HEK293 (cell line): Measurements from ENCODE around the gene UQCC2.

Experiments used
- CTCF ChIA-PET: fragments of 350-600 bp; formaldehyde crosslinking; extraction: SDS; loops from one replicate; lab custom pipeline; 2021; ENCODE audit warnings: antibody characterized with exemption; lab: Yijun Ruan, JAX
- POLR2A ChIA-PET: fragments of 300-600 bp; formaldehyde crosslinking; extraction: SDS; loops from one replicate; lab custom pipeline; 2020; ENCODE audit warnings: antibody characterized with exemption, inconsistent platforms; lab: Yijun Ruan, JAX
- H3K27ac ChIP-seq: fragments of 200-500 bp; sonication (Bioruptor generic); 2 replicates; pipeline ENCODE4 v1.5.1; 2014; ENCODE audit warnings: low read depth, low read length, control low read depth, inconsistent platforms; ENCODE audit errors: extremely low read depth
- H3K36me3 ChIP-seq, 2 experiments: fragments of 200-500 bp in 1 of 2; sonication (Bioruptor generic) in 1 of 2; 1 replicate in 1 of 2; 2 replicates in 1 of 2; pipeline ENCODE4 v1.5.1; 2014 to 2017; ENCODE audit warnings: inconsistent platforms in 2 of 2, low read length in 2 of 2; ENCODE audit not compliant: control insufficient read depth in 2 of 2, insufficient read depth in 1 of 2
- H3K4me1 ChIP-seq: fragments of 200-500 bp; sonication (Bioruptor generic); 2 replicates; pipeline ENCODE4 v1.5.1; 2014; ENCODE audit warnings: mild to moderate bottlenecking, low read length, inconsistent platforms; ENCODE audit not compliant: control insufficient read depth, insufficient read depth
- H3K4me3 ChIP-seq: 2 replicates; pipeline ENCODE4 v1.5.1; 2011; ENCODE audit warnings: low read depth, mild to moderate bottlenecking, control low read depth, low read length, moderate library complexity
- H3K9me3 ChIP-seq: fragments of 200-500 bp; sonication (Bioruptor generic); 2 replicates; pipeline ENCODE4 v1.5.1; 2014; ENCODE audit warnings: low read depth, low read length, inconsistent platforms; ENCODE audit not compliant: control insufficient read depth, insufficient read depth
- GLI2 ChIP-seq: fragments of 450-650 bp; formaldehyde crosslinking; IDR thresholded peaks from 2 replicates; pipeline ENCODE4; 2017; ENCODE audit warnings: missing biosample characterization, missing genetic modification characterization, low read depth, borderline replicate concordance
- KLF1 ChIP-seq: fragments of 450-650 bp; formaldehyde crosslinking; IDR thresholded peaks from 2 replicates; pipeline ENCODE4 v1.5.1; 2016; ENCODE audit warnings: missing biosample characterization, missing genetic modification characterization
- KLF8 ChIP-seq: fragments of 450-650 bp; formaldehyde crosslinking; IDR thresholded peaks from 2 replicates; pipeline ENCODE4 v1.5.1; 2016; ENCODE audit warnings: missing biosample characterization, missing genetic modification characterization
- KLF9 ChIP-seq: fragments of 450-650 bp; formaldehyde crosslinking; IDR thresholded peaks from 2 replicates; pipeline ENCODE4 v1.5.1; 2016; ENCODE audit warnings: missing biosample characterization, missing genetic modification characterization, low read depth
- PRDM1 ChIP-seq: fragments of 450-650 bp; formaldehyde crosslinking; IDR thresholded peaks from 2 replicates; pipeline ENCODE4; 2016; ENCODE audit warnings: missing biosample characterization, missing genetic modification characterization
- SP3 ChIP-seq: fragments of 450-650 bp; formaldehyde crosslinking; IDR thresholded peaks from 2 replicates; pipeline ENCODE4 v1.5.1; 2016; ENCODE audit warnings: missing biosample characterization, missing genetic modification characterization
- ZIC2 ChIP-seq: fragments of 450-650 bp; formaldehyde crosslinking; IDR thresholded peaks from 2 replicates; pipeline ENCODE4 v1.5.1; 2016; ENCODE audit warnings: missing biosample characterization, missing genetic modification characterization
- ZNF10 ChIP-seq: fragments of 450-650 bp; formaldehyde crosslinking; IDR thresholded peaks from 2 replicates; pipeline ENCODE4 v1.5.1; 2017; ENCODE audit warnings: missing biosample characterization, missing genetic modification characterization
- ZNF114 ChIP-seq: fragments of 450-650 bp; formaldehyde crosslinking; IDR thresholded peaks from 2 replicates; pipeline ENCODE4 v1.5.0; 2017; ENCODE audit warnings: missing biosample characterization, missing genetic modification characterization
- ZNF248 ChIP-seq: fragments of 450-650 bp; formaldehyde crosslinking; IDR thresholded peaks from 2 replicates; pipeline ENCODE4 v1.5.1; 2017; ENCODE audit warnings: missing biosample characterization, missing genetic modification characterization
- ZNF350 ChIP-seq: fragments of 450-650 bp; formaldehyde crosslinking; IDR thresholded peaks from 2 replicates; pipeline ENCODE4 v1.5.0; 2017; ENCODE audit warnings: missing biosample characterization, mild to moderate bottlenecking, missing genetic modification characterization
- ZNF416 ChIP-seq: fragments of 450-650 bp; formaldehyde crosslinking; IDR thresholded peaks from 2 replicates; pipeline ENCODE4 v1.5.1; 2016; ENCODE audit warnings: missing biosample characterization, missing genetic modification characterization
- ZNF48 ChIP-seq: fragments of 450-650 bp; formaldehyde crosslinking; IDR thresholded peaks from 2 replicates; pipeline ENCODE4 v1.5.1; 2016; ENCODE audit warnings: missing biosample characterization, missing genetic modification characterization
- ZNF501 ChIP-seq: fragments of 450-650 bp; formaldehyde crosslinking; IDR thresholded peaks from 2 replicates; pipeline ENCODE4 v1.5.1; 2016; ENCODE audit warnings: missing biosample characterization, missing genetic modification characterization
- ZNF521 ChIP-seq: fragments of 450-650 bp; formaldehyde crosslinking; IDR thresholded peaks from 2 replicates; pipeline ENCODE4 v1.5.1; 2017; ENCODE audit warnings: missing biosample characterization, mild to moderate bottlenecking, missing genetic modification characterization
- ZNF660 ChIP-seq: fragments of 450-650 bp; IDR thresholded peaks from 2 replicates; pipeline ENCODE4 v1.5.1; 2018; ENCODE audit warnings: missing biosample characterization, mild to moderate bottlenecking, missing genetic modification characterization
- ZNF670 ChIP-seq: fragments of 450-650 bp; formaldehyde crosslinking; IDR thresholded peaks from 2 replicates; pipeline ENCODE4 v1.5.1; 2016; ENCODE audit warnings: missing biosample characterization, missing genetic modification characterization, low read depth
- ZNF776 ChIP-seq: fragments of 450-650 bp; formaldehyde crosslinking; IDR thresholded peaks from 2 replicates; pipeline ENCODE4 v1.5.0; 2017; ENCODE audit warnings: missing biosample characterization, missing genetic modification characterization, borderline replicate concordance
- ZXDB ChIP-seq: fragments of 450-650 bp; formaldehyde crosslinking; IDR thresholded peaks from 2 replicates; pipeline ENCODE4 v1.5.1; 2016; ENCODE audit warnings: missing biosample characterization, missing genetic modification characterization
- TF ChIP-seq, protein P1 (sequence below): fragments of 450-650 bp; formaldehyde crosslinking; IDR thresholded peaks from 2 replicates; pipeline ENCODE4 v1.5.1; 2016; ENCODE audit warnings: missing biosample characterization, missing genetic modification characterization
- TF ChIP-seq, protein P2 (sequence below): fragments of 450-650 bp; formaldehyde crosslinking; IDR thresholded peaks from 2 replicates; pipeline ENCODE4 v1.5.1; 2017; ENCODE audit warnings: missing biosample characterization, missing genetic modification characterization
- TF ChIP-seq, protein P3 (sequence below): fragments of 450-650 bp; formaldehyde crosslinking; IDR thresholded peaks from 2 replicates; pipeline ENCODE4 v1.5.1; 2017; ENCODE audit warnings: missing biosample characterization, missing genetic modification characterization
- TF ChIP-seq, protein P4 (sequence below): fragments of 450-650 bp; formaldehyde crosslinking; IDR thresholded peaks from 2 replicates; pipeline ENCODE4 v1.5.1; 2016; ENCODE audit warnings: missing biosample characterization, missing genetic modification characterization
- TF ChIP-seq, protein P5 (sequence below): fragments of 450-650 bp; formaldehyde crosslinking; IDR thresholded peaks from 2 replicates; pipeline ENCODE4 v1.5.1; 2016; ENCODE audit warnings: missing biosample characterization, missing genetic modification characterization

UQCC2 gene

DNA sequence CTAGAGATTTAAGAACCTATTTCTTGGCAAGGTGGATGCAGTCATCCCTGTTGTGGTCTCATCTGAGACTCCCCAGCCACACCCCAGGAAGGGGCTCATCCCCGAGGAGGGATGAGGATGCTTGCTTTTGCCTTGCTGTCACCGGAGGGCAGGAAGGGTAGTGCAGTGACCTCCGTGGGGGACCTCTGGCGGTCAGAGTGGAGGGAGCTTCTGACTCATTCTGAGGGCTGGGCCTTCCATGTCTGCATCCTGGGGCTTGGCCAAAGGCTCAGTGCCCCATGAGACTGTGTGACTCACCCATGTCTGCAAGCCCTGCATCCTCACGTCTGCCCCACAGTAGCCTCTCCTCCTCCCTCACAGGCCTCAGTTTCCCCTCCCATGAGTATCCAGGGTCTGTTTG lies 38.7 kb downstream of the UQCC2 start (continued):
- TF ChIP-seq, protein P1, sequence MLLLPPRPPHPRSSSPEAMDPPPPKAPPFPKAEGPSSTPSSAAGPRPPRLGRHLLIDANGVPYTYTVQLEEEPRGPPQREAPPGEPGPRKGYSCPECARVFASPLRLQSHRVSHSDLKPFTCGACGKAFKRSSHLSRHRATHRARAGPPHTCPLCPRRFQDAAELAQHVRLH (tag by site-specific recombination) = no peak
- TF ChIP-seq ZNF350 (no peak), ZNF501 (tag by site-specific recombination) (no peak), ZNF416 (no peak), ZIC2 (tag by site-specific recombination) (peak; percentile 43)
- TF ChIP-seq, all 188 proteins: peak for 8

DNA sequence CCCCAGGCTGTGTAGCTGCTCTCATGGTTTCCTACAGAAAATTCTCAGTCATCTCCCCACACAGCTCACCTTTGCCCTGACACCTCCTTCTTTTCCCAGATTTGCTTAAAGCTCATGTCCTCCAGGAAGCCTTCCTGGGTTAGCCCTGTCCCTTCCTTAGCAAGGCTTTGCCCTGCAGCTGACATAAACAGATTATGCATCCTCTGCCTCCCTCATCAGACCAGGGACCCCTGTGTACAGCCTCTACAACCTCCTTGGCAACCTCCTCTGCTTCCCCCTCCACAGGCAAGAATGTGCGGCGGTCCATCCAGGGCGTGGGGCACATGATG lies 39.8 kb downstream of the UQCC2 start:
- ChIA-PET POLR2A (no interaction called here), CTCF (interaction anchor here (0.6 to 3.0 kb wide), 7 partner anchors 29 to 86 kb away, joined by 3 to 12 read pairs (median 4); no protein-coding TSS in a partner anchor)
- TF ChIP-seq GLI2 (tag by site-specific recombination) = no peak
- TF ChIP-seq, protein P2, sequence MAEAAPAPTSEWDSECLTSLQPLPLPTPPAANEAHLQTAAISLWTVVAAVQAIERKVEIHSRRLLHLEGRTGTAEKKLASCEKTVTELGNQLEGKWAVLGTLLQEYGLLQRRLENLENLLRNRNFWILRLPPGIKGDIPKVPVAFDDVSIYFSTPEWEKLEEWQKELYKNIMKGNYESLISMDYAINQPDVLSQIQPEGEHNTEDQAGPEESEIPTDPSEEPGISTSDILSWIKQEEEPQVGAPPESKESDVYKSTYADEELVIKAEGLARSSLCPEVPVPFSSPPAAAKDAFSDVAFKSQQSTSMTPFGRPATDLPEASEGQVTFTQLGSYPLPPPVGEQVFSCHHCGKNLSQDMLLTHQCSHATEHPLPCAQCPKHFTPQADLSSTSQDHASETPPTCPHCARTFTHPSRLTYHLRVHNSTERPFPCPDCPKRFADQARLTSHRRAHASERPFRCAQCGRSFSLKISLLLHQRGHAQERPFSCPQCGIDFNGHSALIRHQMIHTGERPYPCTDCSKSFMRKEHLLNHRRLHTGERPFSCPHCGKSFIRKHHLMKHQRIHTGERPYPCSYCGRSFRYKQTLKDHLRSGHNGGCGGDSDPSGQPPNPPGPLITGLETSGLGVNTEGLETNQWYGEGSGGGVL = no peak
- TF ChIP-seq ZXDB (tag by site-specific recombination) = no peak
- TF ChIP-seq, protein P3, sequence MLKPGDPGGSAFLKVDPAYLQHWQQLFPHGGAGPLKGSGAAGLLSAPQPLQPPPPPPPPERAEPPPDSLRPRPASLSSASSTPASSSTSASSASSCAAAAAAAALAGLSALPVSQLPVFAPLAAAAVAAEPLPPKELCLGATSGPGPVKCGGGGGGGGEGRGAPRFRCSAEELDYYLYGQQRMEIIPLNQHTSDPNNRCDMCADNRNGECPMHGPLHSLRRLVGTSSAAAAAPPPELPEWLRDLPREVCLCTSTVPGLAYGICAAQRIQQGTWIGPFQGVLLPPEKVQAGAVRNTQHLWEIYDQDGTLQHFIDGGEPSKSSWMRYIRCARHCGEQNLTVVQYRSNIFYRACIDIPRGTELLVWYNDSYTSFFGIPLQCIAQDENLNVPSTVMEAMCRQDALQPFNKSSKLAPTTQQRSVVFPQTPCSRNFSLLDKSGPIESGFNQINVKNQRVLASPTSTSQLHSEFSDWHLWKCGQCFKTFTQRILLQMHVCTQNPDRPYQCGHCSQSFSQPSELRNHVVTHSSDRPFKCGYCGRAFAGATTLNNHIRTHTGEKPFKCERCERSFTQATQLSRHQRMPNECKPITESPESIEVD (tag by site-specific recombination) = no peak
- TF ChIP-seq KLF1 = no peak
- no peak for TF ChIP-seq ZNF660
- TF ChIP-seq ZNF670 (tag by site-specific recombination) = no peak
- TF ChIP-seq ZNF776 (tag by site-specific recombination) = no peak
- no peak for TF ChIP-seq PRDM1 (tag by site-specific recombination)
- TF ChIP-seq ZNF10 (tag by site-specific recombination) = no peak
- TF ChIP-seq, protein P4, sequence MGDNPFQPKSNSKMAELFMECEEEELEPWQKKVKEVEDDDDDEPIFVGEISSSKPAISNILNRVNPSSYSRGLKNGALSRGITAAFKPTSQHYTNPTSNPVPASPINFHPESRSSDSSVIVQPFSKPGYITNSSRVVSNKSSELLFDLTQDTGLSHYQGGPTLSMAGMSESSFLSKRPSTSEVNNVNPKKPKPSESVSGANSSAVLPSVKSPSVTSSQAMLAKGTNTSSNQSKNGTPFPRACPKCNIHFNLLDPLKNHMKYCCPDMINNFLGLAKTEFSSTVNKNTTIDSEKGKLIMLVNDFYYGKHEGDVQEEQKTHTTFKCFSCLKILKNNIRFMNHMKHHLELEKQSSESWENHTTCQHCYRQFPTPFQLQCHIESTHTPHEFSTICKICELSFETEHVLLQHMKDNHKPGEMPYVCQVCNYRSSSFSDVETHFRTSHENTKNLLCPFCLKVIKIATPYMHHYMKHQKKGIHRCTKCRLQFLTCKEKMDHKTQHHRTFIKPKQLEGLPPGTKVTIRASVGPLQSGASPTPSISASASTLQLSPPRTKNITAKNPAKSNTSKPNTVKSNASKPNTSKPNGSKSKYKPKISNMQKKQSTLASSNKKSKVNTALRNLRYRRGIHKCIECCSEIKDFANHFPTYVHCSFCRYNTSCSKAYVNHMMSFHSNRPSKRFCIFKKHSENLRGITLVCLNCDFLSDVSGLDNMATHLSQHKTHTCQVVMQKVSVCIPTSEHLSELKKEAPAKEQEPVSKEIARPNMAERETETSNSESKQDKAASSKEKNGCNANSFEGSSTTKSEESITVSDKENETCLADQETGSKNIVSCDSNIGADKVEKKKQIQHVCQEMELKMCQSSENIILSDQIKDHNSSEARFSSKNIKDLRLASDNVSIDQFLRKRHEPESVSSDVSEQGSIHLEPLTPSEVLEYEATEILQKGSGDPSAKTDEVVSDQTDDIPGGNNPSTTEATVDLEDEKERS (tag by site-specific recombination) = no peak
- H3K36me3 ChIP-seq = peaks cover 4 to 56% of the 10 kb centered on the region in 2 experiments; a peak in 2 of 3 replicates
- H3K4me1 ChIP-seq = no peaks in the 10 kb centered on the region
- H3K27ac ChIP-seq = no peak overlapping the region
- H3K9me3 ChIP-seq = no peaks in the 10 kb centered on the region
- no peak overlapping the region for H3K4me3 ChIP-seq

DNA sequence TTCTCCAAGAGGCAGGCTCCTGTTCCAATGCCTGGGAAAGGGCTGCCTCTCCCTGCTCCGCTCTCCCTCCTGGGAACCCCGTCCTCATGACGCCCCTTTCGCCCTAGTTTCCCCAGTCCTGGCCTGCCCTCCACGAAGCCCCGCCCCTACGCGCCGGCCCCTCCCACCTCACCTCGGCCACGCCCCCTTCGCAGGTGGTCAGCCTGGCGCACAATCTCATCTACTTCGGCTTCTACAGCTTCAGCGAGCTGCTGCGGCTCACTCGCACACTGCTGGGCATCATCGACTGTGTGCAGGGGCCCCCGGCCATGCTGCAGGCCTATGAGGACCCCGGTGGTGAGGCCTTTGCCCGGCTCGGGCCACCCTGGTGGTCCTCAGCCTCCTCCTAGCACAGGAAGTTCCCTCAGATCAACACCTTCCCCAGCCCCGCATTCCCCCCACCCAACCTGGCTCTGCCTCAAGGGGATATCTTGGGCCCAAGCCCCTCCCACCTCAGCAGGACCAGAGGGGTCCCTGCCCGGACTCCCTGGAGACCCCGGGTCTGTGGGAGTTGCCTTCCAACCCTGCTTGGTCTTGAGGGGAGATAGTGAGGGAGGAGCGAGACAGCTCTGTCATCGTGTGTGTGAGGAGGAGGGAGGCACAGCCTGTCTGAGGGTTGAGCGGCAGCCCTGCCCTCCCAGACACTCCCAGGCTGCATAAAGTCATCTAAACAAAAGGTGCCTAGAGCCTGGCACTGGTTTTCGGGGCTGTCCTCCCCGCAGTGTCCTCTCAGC lies 40.3 kb downstream of the UQCC2 start:
- H3K36me3 ChIP-seq = peaks cover 4 to 50% of the 10 kb centered on the region in 2 experiments; a peak in 2 of 3 replicates
- H3K4me3 ChIP-seq = no peak overlapping the region
- ChIA-PET POLR2A (interaction anchor here (0.5 kb wide), 1 partner anchor 49 kb away, joined by 4 read pairs; no protein-coding TSS in a partner anchor), CTCF (interaction anchor here (0.6 to 3.0 kb wide), 5 partner anchors 29 to 86 kb away, joined by 3 to 12 read pairs (median 3); no protein-coding TSS in a partner anchor)
- H3K4me1 ChIP-seq = no peaks in the 10 kb centered on the region
- no peak overlapping the region for H3K27ac ChIP-seq
- H3K9me3 ChIP-seq = no peaks in the 10 kb centered on the region
- TF ChIP-seq, protein P5, sequence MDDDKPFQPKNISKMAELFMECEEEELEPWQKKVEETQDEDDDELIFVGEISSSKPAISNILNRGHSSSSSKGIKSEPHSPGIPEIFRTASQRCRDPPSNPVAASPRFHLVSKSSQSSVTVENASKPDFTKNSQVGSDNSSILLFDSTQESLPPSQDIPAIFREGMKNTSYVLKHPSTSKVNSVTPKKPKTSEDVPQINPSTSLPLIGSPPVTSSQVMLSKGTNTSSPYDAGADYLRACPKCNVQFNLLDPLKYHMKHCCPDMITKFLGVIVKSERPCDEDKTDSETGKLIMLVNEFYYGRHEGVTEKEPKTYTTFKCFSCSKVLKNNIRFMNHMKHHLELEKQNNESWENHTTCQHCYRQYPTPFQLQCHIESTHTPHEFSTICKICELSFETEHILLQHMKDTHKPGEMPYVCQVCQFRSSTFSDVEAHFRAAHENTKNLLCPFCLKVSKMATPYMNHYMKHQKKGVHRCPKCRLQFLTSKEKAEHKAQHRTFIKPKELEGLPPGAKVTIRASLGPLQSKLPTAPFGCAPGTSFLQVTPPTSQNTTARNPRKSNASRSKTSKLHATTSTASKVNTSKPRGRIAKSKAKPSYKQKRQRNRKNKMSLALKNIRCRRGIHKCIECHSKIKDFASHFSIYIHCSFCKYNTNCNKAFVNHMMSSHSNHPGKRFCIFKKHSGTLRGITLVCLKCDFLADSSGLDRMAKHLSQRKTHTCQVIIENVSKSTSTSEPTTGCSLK (tag by site-specific recombination) = no peak
- TF ChIP-seq, protein P1 (tag by site-specific recombination) = no peak
- TF ChIP-seq ZNF48 (no peak), ZNF248 (tag by site-specific recombination) (no peak), SP3 (tag by site-specific recombination) (0 out of 2 replicates have a peak, but pooled peaks have one; percentile 36), ZNF114 (no peak), KLF8 (tag by site-specific recombination) (peak; percentile 56; the same call in 1 of the 2 replicates), ZNF521 (tag by site-specific recombination) (no peak), KLF9 (tag by site-specific recombination) (peak; percentile 88)
